HL-60 (cell line): ENCODE data around the gene TUBD1.

ENCODE experiments used
- REST ChIP-seq: IDR thresholded peaks from 2 replicates; pipeline ENCODE4 v1.6.1; 2012; ENCODE audit warnings: low read depth; ENCODE audit not compliant: insufficient replicate concordance
- TF ChIP-seq, protein P1 (sequence below): IDR thresholded peaks from one replicate; pipeline ENCODE4 v1.5.1; 2011; ENCODE audit warnings: low read length, control low read depth, inconsistent platforms; ENCODE audit not compliant: insufficient read depth

GRCh38 chr17:59830007-59830630 lies 62.6 kb downstream of the TUBD1 start:
- TF ChIP-seq, protein P1, sequence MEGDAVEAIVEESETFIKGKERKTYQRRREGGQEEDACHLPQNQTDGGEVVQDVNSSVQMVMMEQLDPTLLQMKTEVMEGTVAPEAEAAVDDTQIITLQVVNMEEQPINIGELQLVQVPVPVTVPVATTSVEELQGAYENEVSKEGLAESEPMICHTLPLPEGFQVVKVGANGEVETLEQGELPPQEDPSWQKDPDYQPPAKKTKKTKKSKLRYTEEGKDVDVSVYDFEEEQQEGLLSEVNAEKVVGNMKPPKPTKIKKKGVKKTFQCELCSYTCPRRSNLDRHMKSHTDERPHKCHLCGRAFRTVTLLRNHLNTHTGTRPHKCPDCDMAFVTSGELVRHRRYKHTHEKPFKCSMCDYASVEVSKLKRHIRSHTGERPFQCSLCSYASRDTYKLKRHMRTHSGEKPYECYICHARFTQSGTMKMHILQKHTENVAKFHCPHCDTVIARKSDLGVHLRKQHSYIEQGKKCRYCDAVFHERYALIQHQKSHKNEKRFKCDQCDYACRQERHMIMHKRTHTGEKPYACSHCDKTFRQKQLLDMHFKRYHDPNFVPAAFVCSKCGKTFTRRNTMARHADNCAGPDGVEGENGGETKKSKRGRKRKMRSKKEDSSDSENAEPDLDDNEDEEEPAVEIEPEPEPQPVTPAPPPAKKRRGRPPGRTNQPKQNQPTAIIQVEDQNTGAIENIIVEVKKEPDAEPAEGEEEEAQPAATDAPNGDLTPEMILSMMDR, result no peak
- no peak for TF ChIP-seq REST
